KMS-11 (cell line): ENCODE measurements around the gene COL16A1.

Experiments used
- H2AFZ ChIP-seq: fragments of 200-600 bp; sonication (generic); 2 replicates; pipeline ENCODE4 v1.6.1; 2016; ENCODE audit warnings: antibody characterized with exemption, mixed run types, low read depth
- H3K27ac ChIP-seq: fragments of 200-600 bp; sonication (generic); 2 replicates; pipeline ENCODE4 v1.6.1; 2016; ENCODE audit warnings: mild to moderate bottlenecking, mixed run types
- H3K27me3 ChIP-seq: fragments of 200-600 bp; sonication (generic); 2 replicates; pipeline ENCODE4 v1.6.1; 2017; ENCODE audit warnings: mild to moderate bottlenecking, low read depth, mixed run types, moderate library complexity; ENCODE audit not compliant: insufficient read depth
- H3K36me3 ChIP-seq: fragments of 200-600 bp; sonication (generic); 2 replicates; pipeline ENCODE4 v1.6.1; 2017; ENCODE audit warnings: mild to moderate bottlenecking, mixed run types; ENCODE audit not compliant: insufficient read depth
- H3K4me1 ChIP-seq: fragments of 200-600 bp; sonication (generic); 2 replicates; pipeline ENCODE4 v1.6.1; 2016; ENCODE audit warnings: mild to moderate bottlenecking, low read depth, mixed run types; ENCODE audit not compliant: poor library complexity, severe bottlenecking
- H3K4me2 ChIP-seq: fragments of 200-600 bp; sonication (generic); 2 replicates; pipeline ENCODE4 v1.7.0; 2016; ENCODE audit warnings: mild to moderate bottlenecking, mixed run types
- H3K4me3 ChIP-seq: fragments of 200-600 bp; sonication (generic); IDR thresholded peaks from 2 replicates; pipeline ENCODE4 v1.6.1; 2017; ENCODE audit warnings: low read depth, low read length, mixed read lengths; ENCODE audit not compliant: insufficient read depth
- H3K79me2 ChIP-seq: fragments of 200-600 bp; sonication (generic); 2 replicates; pipeline ENCODE4 v1.6.1; 2016; ENCODE audit warnings: low read depth, mixed run types; ENCODE audit not compliant: insufficient read depth
- H3K9ac ChIP-seq: fragments of 200-600 bp; sonication (generic); 2 replicates; pipeline ENCODE4 v1.6.1; 2016; ENCODE audit warnings: mild to moderate bottlenecking, mixed run types
- H4K20me1 ChIP-seq: fragments of 200-600 bp; sonication (generic); 2 replicates; pipeline ENCODE4 v1.6.1; 2016; ENCODE audit warnings: mild to moderate bottlenecking, mixed run types; ENCODE audit not compliant: insufficient read depth
- TF ChIP-seq, protein P1 (sequence below): fragments of 200-600 bp; sonication (generic); conservative IDR thresholded peaks from 2 replicates; pipeline ENCODE4 v1.6.1; 2017; ENCODE audit warnings: low read depth, mild to moderate bottlenecking, antibody characterized with exemption, low read length, moderate library complexity, mixed read lengths

COL16A1 gene

DNA sequence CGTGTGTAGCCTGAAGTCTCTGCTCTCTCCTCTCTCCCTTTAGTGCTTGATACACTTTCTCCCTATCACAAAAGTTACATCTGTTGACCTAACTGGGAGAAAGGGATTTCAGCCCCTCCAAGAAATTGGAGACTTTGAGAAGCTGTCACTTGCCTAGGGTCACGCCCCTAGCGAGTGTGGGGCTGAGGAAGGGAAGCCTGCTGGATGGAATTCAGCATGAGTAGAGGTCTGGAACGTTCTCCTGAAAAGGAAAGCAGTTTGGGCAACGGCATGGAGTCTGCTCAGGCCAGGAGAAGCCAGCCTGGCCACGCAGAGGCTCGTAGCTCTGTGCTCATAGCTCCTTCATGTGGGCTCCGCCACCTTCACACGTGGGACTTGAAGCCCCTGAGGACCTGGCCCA is 22.4 kb downstream of the COL16A1 start:
- no peak overlapping the region for H3K27ac ChIP-seq
- TF ChIP-seq, protein P1, sequence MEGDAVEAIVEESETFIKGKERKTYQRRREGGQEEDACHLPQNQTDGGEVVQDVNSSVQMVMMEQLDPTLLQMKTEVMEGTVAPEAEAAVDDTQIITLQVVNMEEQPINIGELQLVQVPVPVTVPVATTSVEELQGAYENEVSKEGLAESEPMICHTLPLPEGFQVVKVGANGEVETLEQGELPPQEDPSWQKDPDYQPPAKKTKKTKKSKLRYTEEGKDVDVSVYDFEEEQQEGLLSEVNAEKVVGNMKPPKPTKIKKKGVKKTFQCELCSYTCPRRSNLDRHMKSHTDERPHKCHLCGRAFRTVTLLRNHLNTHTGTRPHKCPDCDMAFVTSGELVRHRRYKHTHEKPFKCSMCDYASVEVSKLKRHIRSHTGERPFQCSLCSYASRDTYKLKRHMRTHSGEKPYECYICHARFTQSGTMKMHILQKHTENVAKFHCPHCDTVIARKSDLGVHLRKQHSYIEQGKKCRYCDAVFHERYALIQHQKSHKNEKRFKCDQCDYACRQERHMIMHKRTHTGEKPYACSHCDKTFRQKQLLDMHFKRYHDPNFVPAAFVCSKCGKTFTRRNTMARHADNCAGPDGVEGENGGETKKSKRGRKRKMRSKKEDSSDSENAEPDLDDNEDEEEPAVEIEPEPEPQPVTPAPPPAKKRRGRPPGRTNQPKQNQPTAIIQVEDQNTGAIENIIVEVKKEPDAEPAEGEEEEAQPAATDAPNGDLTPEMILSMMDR = no peak
- no peak overlapping the region for H3K4me3 ChIP-seq
- no peaks in the 10 kb centered on the region for H3K36me3 ChIP-seq
- no peak overlapping the region for H3K4me2 ChIP-seq
- no peaks in the 10 kb centered on the region for H3K79me2 ChIP-seq
- no peak overlapping the region for H3K9ac ChIP-seq
- H3K4me1 ChIP-seq = no peaks in the 10 kb centered on the region
- H4K20me1 ChIP-seq = no peaks in the 10 kb centered on the region
- no peak overlapping the region for H2AFZ ChIP-seq
- H3K27me3 ChIP-seq = peaks cover 69% of the 10 kb centered on the region

DNA sequence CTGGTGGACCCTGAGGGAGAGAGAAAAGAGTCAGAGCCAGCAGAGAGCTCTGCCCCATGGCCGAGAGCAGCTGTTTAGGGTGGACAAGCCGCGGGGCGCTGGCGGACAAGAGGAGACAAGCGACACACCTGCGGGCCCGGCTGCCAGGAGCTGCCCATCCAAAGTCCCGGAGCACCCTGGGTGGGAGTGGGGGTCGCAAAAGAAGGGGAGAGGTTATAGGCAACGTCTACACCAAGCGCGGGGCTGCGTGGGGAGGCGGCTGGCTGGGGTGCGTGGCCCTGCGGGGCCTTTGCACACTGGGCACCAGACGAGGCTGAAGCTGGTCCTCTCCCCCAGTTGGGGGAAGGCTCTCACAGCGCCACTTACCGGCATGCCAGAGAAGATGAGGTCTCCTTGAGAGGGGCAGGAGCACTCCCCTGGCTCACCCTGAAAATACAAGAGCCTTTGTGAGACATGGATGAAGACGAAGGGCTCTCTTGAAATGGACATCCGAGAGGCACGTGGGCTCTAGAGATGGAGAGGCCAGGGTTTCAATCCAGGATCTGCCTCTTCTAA is 24.1 kb downstream of the COL16A1 start:
- H2AFZ ChIP-seq = no peak overlapping the region
- TF ChIP-seq, protein P1 = no peak
- no peak overlapping the region for H3K4me2 ChIP-seq
- no peak overlapping the region for H3K4me3 ChIP-seq
- no peak overlapping the region for H3K9ac ChIP-seq
- H3K36me3 ChIP-seq = no peaks in the 10 kb centered on the region
- peaks cover 57% of the 10 kb centered on the region for H3K27me3 ChIP-seq
- H4K20me1 ChIP-seq = no peaks in the 10 kb centered on the region
- no peaks in the 10 kb centered on the region for H3K79me2 ChIP-seq
- H3K27ac ChIP-seq = no peak overlapping the region
- no peaks in the 10 kb centered on the region for H3K4me1 ChIP-seq

DNA sequence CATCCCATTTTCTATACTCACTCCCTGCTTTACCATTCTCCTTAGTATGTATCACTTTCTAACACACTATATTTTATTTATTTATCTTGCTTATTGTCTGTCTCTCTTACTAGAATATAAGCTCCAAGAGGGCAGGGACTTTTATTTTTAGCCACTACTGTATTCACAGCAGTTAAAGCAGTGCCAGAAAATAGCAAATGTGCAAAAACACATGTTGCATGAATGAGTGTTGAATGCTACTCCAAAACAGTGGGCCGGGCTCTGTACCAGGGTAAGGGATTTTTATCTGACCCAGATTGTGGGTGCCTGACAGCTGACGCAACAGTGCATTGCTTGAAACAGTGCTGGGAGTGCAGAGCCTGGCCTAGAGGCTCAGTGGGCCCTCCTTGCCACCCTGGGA is 24.7 kb downstream of the COL16A1 start:
- Histone ChIP-seq H3K4me1 (no peaks in the 10 kb centered on the region), H3K4me2 (no peak overlapping the region), H3K79me2 (no peaks in the 10 kb centered on the region), H4K20me1 (no peaks in the 10 kb centered on the region), H3K9ac (no peak overlapping the region), H3K4me3 (no peak overlapping the region), H3K36me3 (no peaks in the 10 kb centered on the region), H2AFZ (no peak overlapping the region), H3K27me3 (peaks cover 51% of the 10 kb centered on the region), H3K27ac (no peak overlapping the region)
- TF ChIP-seq, protein P1 = no peak

DNA sequence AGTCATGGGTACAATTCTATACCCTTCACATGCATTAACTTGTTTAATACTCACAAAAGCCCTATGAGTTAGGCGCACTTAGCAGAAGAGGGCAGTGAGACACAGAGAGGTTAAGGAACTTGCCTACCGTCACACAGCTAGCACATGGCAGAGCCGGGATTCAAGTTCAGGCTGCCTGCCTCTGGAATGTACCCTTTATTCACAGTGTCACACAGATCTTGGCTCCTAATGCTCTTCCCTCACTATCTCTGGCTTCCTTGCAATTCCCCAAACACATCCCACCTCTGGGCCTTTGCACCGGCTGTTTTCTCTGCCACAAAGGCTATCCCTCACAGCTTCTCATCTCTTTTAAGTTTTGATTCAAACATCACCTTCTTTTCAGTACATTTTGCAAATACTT is 25.1 kb downstream of the COL16A1 start:
- no peaks in the 10 kb centered on the region for H3K36me3 ChIP-seq
- no peak overlapping the region for H3K27ac ChIP-seq
- TF ChIP-seq, protein P1 = no peak
- no peaks in the 10 kb centered on the region for H3K4me1 ChIP-seq
- H3K27me3 ChIP-seq = peaks cover 51% of the 10 kb centered on the region
- no peak overlapping the region for H3K9ac ChIP-seq
- H2AFZ ChIP-seq = no peak overlapping the region
- H3K79me2 ChIP-seq = no peaks in the 10 kb centered on the region
- no peaks in the 10 kb centered on the region for H4K20me1 ChIP-seq
- H3K4me2 ChIP-seq = no peak overlapping the region
- H3K4me3 ChIP-seq = no peak overlapping the region

DNA sequence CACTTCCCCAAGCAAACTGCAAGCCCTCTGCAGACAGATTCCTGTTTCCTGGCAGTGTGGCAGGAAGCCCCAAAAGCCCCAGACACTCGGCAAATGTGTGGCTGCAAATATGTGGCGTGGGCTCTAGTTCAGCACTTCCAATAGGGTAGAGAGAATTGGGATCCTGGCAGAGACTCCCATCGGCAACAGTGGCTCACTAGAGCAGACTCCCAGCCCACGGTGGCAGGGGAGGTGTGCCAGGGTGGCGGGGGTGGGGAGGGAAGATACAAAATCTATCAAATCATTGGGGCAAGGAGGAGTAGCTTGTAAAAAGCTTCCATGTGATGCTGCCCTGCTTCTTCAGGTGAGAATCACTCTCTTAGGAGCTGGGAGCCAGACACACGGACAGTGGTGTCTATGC is 25.9 kb downstream of the COL16A1 start:
- H4K20me1 ChIP-seq = no peaks in the 10 kb centered on the region
- no peak overlapping the region for H3K4me2 ChIP-seq
- no peaks in the 10 kb centered on the region for H3K36me3 ChIP-seq
- peaks cover 46% of the 10 kb centered on the region for H3K27me3 ChIP-seq
- H3K4me3 ChIP-seq = no peak overlapping the region
- TF ChIP-seq, protein P1 = no peak
- H3K9ac ChIP-seq = no peak overlapping the region
- no peaks in the 10 kb centered on the region for H3K79me2 ChIP-seq
- no peak overlapping the region for H3K27ac ChIP-seq
- H2AFZ ChIP-seq = no peak overlapping the region
- no peaks in the 10 kb centered on the region for H3K4me1 ChIP-seq
